ENCODE results near the gene TANC1. TPM values are rescaled to one million over a fixed set of nuclear protein-coding genes. Genes with fewer than 3 reads are reported as not detected.

The TANC1 gene
- total and polyA plus RNA-seq, 2 donors (not counting 3 experiments of a cell fraction or from before 2014, with no cell fraction given): 58.9 to 99.4 TPM

DNA sequence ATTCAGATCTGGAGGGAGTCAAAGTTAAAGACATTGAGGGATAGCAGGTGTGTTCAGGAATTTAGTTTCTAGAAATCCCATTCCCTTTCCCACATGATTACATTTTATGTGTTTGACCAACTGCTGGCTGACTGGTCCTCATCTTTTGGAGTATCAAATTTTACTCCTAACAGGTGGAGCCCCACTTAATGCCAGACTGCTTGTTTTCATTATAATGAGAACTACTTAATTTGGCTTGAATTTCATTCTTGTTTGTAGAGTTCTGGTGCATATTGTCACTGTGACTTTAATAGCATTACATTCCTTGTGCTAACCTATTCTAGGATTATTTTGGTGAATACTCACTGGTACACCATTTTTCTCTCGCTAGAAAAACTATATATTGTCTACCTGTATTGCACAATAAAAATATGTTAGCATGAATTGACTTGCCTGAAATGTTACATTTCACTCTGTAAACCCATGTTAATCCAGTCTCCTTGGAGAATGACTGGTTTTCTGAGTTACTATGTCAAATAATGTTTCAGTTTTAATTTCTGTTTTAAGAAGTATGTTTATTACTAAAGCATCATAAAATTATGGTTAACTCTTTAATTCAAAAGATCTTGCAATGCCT lies 98.2 kb downstream of the TANC1 start:
- intact Hi-C loops (cut with micrococcal nuclease): loop anchor here (5.0 kb wide), 1 partner anchor 34 kb away; no protein-coding TSS in a partner anchor
- no peak for FAIRE-seq
- H3K4me1 ChIP-seq (ENCODE audit: control insufficient read depth, extremely low read depth, insufficient read depth, low read length): peaks cover 46% of the 10 kb centered on the region

DNA sequence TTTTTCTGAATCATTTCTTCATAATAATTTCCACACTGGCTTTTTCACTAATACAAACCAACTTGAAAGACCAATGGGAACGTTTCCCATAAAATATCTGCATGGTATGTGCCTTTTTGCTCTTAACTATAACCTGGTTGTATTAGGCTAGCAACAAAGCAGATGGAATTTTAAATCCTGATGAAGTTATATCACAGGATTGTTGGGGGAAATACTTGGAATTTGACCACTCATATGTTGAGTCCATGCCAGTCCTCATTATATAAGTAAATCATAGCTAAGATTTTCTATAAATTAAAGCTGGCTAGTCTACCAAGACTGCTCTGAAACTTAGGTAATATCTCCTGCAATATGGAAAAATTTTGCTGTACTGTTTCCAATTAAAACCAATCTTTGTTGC lies 99.5 kb downstream of the TANC1 start:
- no peak overlapping the region for H3K27ac ChIP-seq (ENCODE audit: insufficient read depth, low read depth, low read length)
- TF ChIP-seq GATA2 (IDR thresholded peaks at IDR 0.05; ENCODE audit: insufficient read depth, insufficient read length, low read depth, low read length) (no peak), CTCF (IDR thresholded peaks at IDR 0.05; ENCODE audit: extremely low read depth in 1 of 2, insufficient read depth in 1 of 2, low read depth in 1 of 2, low read length in 2 of 2) (no peak), MYC (IDR thresholded peaks at IDR 0.05; ENCODE audit: low read depth, low read length) (no peak), EZH2 (IDR thresholded peaks at IDR 0.05; ENCODE audit: borderline replicate concordance, low read depth, low read length, severe bottlenecking) (no peak), MAX (IDR thresholded peaks at IDR 0.05; ENCODE audit: insufficient read depth, insufficient read length) (no peak), FOS (IDR thresholded peaks at IDR 0.05; ENCODE audit: borderline replicate concordance, insufficient read depth, low read length) (no peak), JUN (IDR thresholded peaks at IDR 0.05; ENCODE audit: borderline replicate concordance, insufficient read depth, insufficient read length, low read depth) (no peak), POLR2AphosphoS5 (IDR thresholded peaks at IDR 0.05; ENCODE audit: insufficient read depth, low read depth, low read length) (no peak), POLR2A (IDR thresholded peaks at IDR 0.05; ENCODE audit: low read depth, low read length) (no peak)
- DNase-seq (ENCODE audit: low read depth, low spot score) (no peak), FAIRE-seq (no peak)
- H3K9me3 ChIP-seq (replicated peaks; ENCODE audit: control insufficient read depth, insufficient read depth, low read length): no peaks in the 10 kb centered on the region
- H3K79me2 ChIP-seq (ENCODE audit: control insufficient read depth, insufficient read depth, low read length): peaks cover 28% of the 10 kb centered on the region
- no peak overlapping the region for H3K4me3 ChIP-seq (replicated peaks in 1 of 3; ENCODE audit: insufficient read depth in 1 of 3, low read depth in 1 of 3, low read length in 3 of 3)
- H3K9me1 ChIP-seq (replicated peaks; ENCODE audit: control insufficient read depth, extremely low read depth, insufficient read depth, low read length): no peaks in the 10 kb centered on the region
- dilution Hi-C loops (cut with MboI; ENCODE audit: extremely low pct_ligation_motif_present, low sequenced_read_pairs) (no loop called here), intact Hi-C loops (cut with micrococcal nuclease) (loop anchor here (5.0 kb wide), 1 partner anchor 36 kb away; no protein-coding TSS in a partner anchor)
- BruUV-seq (replicated peaks): no TSS peak
- no peak overlapping the region for H3K9ac ChIP-seq (replicated peaks; ENCODE audit: extremely low read depth, insufficient read depth, low read length)
- H3K4me2 ChIP-seq (ENCODE audit: insufficient read depth, low read length): no peak overlapping the region
- POLR2A ChIA-PET: no interaction called here
- H3K27me3 ChIP-seq (ENCODE audit: control insufficient read depth in 2 of 2, insufficient read depth in 2 of 2, low read length in 2 of 2): no peaks in the 10 kb centered on the region
- peaks cover 56% of the 10 kb centered on the region for H3K4me1 ChIP-seq (ENCODE audit: control insufficient read depth, extremely low read depth, insufficient read depth, low read length)
- no peak overlapping the region for H2AFZ ChIP-seq (ENCODE audit: low read depth, low read length)
- H4K20me1 ChIP-seq (replicated peaks; ENCODE audit: control insufficient read depth, extremely low read depth, insufficient read depth, low read length): no peaks in the 10 kb centered on the region
- CTCF ChIA-PET: interaction anchor here (1.2 kb wide), 1 partner anchor 51 kb away, joined by 3 read pairs; no protein-coding TSS in a partner anchor
- H3K36me3 ChIP-seq (ENCODE audit: control insufficient read depth in 2 of 2, extremely low read depth in 1 of 2, insufficient read depth in 2 of 2, low read length in 2 of 2): peaks cover 0 to 8% of the 10 kb centered on the region in 2 experiments

More for the DNA sequence above, 98.2 kb downstream of the TANC1 start:
- Histone ChIP-seq H3K9me1 (replicated peaks; ENCODE audit: control insufficient read depth, extremely low read depth, insufficient read depth, low read length) (no peaks in the 10 kb centered on the region), H3K4me3 (replicated peaks in 1 of 3; ENCODE audit: insufficient read depth in 1 of 3, low read depth in 1 of 3, low read length in 3 of 3) (no peak overlapping the region), H3K9me3 (replicated peaks; ENCODE audit: control insufficient read depth, insufficient read depth, low read length) (no peaks in the 10 kb centered on the region), H4K20me1 (replicated peaks; ENCODE audit: control insufficient read depth, extremely low read depth, insufficient read depth, low read length) (no peaks in the 10 kb centered on the region), H3K4me2 (ENCODE audit: insufficient read depth, low read length) (no peak overlapping the region), H3K9ac (replicated peaks; ENCODE audit: extremely low read depth, insufficient read depth, low read length) (no peak overlapping the region), H2AFZ (ENCODE audit: low read depth, low read length) (no peak overlapping the region), H3K36me3 (ENCODE audit: control insufficient read depth in 2 of 2, extremely low read depth in 1 of 2, insufficient read depth in 2 of 2, low read length in 2 of 2) (peaks cover 1 to 8% of the 10 kb centered on the region in 2 experiments), H3K27ac (ENCODE audit: insufficient read depth, low read depth, low read length) (no peak overlapping the region), H3K27me3 (ENCODE audit: control insufficient read depth in 2 of 2, insufficient read depth in 2 of 2, low read length in 2 of 2) (no peaks in the 10 kb centered on the region), H3K79me2 (ENCODE audit: control insufficient read depth, insufficient read depth, low read length) (peaks cover 28% of the 10 kb centered on the region)
- DNase-seq (ENCODE audit: low read depth, low spot score): no peak
- ChIA-PET POLR2A (no interaction called here), CTCF (interaction anchor here (4.1 kb wide), 1 partner anchor 15 kb away, joined by 23 read pairs; no protein-coding TSS in a partner anchor)
- dilution Hi-C loops (cut with MboI; ENCODE audit: extremely low pct_ligation_motif_present, low sequenced_read_pairs): no loop called here
- no peak for TF ChIP-seq FOS (IDR thresholded peaks at IDR 0.05; ENCODE audit: borderline replicate concordance, insufficient read depth, low read length)
- no peak for TF ChIP-seq POLR2A (IDR thresholded peaks at IDR 0.05; ENCODE audit: low read depth, low read length)
- no peak for TF ChIP-seq POLR2AphosphoS5 (IDR thresholded peaks at IDR 0.05; ENCODE audit: insufficient read depth, low read depth, low read length)
- TF ChIP-seq GATA2 (IDR thresholded peaks at IDR 0.05; ENCODE audit: insufficient read depth, insufficient read length, low read depth, low read length): no peak
- no peak for TF ChIP-seq MAX (IDR thresholded peaks at IDR 0.05; ENCODE audit: insufficient read depth, insufficient read length)
- TF ChIP-seq MYC (IDR thresholded peaks at IDR 0.05; ENCODE audit: low read depth, low read length): no peak
- no TSS peak for BruUV-seq (replicated peaks)
